ENCODE measurements around the gene CRYL1.

The CRYL1 gene, protein sequence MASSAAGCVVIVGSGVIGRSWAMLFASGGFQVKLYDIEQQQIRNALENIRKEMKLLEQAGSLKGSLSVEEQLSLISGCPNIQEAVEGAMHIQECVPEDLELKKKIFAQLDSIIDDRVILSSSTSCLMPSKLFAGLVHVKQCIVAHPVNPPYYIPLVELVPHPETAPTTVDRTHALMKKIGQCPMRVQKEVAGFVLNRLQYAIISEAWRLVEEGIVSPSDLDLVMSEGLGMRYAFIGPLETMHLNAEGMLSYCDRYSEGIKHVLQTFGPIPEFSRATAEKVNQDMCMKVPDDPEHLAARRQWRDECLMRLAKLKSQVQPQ

DNA sequence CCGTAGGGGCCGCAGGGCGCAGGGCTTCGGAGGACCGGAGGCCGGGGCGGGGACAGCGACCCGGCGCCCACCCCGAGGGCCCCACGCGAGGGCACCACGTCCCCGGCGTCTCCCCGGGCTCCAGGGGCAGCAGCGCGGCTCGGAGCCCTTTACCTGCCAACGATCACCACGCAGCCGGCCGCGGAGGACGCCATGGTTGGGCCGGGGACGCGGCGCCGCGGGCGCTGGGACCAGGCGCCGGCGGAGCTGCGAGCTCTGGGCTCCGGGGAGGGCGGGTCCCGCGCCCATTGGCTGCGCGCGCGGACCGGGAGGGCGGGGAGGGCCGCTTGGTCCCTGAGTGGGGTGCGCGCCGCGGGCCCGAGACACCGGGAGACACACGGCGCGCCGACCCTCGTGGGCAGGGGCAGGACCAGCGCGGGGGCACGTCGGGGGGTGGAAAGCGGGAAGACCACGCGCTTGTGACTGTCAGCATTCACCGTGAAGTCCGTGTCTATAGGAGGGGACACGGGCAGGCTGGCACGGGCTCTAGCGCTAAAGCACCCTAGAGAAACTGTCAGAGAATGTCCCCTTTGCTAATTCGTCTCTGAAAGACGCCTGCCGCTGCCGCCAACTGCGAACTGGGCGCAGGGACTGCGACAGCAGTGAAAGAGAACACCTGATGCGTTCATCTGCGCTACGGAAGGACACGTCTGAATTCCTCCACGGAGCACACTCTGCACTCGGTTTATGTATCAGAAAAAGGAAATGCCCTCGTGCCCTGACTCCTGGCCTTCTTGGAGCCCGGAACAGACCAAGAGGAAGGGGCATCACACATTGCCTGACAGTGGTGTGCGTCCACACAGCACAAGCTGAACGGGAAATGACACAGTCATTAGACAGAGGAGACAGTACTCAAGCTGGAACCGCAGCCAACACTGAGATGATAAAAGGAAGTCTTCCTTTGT, at the start of gene CRYL1:
CRYL1 (minus strand) TSS at position 257 of the 944 bp plus-strand sequence; CDS start at position 194, 63 bp downstream.
- no peak for DNase-seq (ENCODE audit: low read depth)

DNA sequence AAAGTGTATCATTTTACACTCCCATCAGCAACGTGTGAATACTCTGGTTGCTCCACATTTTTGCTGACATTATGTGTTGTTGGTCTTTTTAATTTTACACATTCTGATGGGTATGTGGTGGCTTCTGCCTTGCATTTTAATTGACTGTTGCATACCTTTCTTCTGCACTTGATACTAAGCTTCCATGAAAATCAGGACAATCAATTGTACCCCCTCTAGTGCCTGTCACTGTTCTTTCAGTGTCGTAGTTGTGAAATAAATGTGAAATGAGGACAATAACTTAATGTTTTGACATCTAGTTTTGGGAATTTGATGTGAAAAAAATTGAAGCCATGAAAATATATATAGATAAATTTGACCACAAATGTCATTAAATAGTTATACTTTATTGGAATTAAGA, 48.0 kb upstream of the CRYL1 start:
- DNase-seq (ENCODE audit: low read depth) = no peak

DNA sequence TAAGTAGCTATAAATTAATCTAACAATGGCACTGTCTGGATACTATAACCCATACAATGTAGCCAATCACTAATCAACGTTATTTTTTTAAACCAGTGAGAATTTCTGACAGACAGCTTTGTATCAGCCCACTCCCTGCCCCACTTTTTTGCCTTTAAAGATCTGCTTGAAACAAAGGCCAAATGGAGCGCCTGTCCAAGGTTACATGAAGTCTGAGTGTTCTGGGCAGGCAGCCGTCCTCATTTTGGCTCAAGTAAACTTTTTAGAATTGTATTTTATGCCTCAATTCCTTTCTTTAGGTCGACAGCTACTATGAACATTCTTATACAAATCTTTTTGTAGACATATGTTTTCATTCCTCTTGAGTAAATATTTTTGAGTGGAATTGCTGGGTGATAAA, 47.5 kb upstream of the CRYL1 start:
- DNase-seq (ENCODE audit: low read depth) = no peak

DNA sequence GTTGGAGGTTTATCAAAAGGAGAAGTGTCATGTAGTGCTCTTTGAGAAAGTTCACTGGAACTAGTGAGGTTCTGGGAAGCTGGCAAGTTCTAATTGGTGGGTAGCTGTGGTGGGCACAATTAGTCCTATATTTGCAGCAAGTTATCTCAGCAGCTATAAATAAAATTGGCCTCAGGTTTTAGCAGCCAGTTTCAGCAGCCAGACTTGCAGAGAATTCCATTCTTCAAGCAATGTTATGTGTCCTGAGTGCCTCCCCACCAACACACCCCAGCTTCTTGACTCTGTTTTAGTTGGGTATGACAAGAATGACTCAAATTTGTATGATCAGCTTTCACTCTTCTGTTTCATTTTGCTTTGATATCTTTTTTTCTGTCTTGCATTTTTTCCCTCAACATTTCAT, 46.0 kb upstream of the CRYL1 start:
- DNase-seq (ENCODE audit: low read depth) = no peak

DNA sequence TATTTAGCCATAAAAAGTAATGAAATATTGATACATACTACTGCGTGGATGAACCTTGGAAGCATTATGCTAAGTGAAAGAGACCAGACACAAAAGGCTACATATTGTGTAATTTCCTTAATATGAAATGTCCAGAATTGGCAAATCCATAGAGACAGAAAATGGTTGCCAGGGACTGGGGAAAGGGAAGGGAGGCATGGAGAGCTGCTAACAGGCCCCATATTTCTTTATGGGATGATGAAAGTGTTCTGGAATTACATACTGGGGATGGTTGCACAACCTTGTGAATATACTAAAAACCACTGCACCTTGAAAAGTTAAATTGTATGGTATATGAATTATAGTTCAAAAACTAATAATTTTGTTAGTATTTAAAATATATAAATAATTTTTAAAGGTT, 44.9 kb upstream of the CRYL1 start:
- peak; percentile 11 for DNase-seq (ENCODE audit: low read depth)

DNA sequence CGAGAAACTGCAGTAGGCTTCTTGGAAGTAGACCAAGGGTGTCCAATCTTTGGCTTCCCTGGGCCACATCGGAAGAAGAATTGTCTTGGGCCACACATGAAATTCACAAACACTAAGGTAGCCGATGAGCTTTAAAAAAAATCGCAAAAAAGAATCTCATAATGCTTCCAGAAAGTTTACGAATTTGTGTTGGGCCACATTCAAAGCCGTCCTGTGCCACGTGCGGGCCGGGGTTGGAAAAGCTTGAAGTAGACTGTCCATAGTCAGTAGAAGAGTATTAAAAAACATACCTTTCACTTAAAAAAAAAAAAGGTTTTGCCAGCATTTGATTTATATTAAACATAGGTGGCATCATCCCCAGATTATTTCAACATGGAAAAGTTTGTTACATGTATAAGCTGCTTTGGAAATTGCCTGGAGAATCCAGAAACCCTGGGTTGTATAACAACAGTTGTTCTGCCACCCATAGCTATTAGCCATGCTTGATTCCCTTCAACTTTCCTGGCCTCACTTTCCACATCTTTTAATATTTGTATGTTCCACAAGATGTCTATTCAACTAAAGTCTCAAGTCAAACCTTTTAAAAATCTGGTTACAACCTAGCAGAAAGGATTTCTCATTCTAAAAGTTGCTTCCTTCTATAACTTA, 42.3 kb upstream of the CRYL1 start:
- no peak for DNase-seq (ENCODE audit: low read depth)

DNA sequence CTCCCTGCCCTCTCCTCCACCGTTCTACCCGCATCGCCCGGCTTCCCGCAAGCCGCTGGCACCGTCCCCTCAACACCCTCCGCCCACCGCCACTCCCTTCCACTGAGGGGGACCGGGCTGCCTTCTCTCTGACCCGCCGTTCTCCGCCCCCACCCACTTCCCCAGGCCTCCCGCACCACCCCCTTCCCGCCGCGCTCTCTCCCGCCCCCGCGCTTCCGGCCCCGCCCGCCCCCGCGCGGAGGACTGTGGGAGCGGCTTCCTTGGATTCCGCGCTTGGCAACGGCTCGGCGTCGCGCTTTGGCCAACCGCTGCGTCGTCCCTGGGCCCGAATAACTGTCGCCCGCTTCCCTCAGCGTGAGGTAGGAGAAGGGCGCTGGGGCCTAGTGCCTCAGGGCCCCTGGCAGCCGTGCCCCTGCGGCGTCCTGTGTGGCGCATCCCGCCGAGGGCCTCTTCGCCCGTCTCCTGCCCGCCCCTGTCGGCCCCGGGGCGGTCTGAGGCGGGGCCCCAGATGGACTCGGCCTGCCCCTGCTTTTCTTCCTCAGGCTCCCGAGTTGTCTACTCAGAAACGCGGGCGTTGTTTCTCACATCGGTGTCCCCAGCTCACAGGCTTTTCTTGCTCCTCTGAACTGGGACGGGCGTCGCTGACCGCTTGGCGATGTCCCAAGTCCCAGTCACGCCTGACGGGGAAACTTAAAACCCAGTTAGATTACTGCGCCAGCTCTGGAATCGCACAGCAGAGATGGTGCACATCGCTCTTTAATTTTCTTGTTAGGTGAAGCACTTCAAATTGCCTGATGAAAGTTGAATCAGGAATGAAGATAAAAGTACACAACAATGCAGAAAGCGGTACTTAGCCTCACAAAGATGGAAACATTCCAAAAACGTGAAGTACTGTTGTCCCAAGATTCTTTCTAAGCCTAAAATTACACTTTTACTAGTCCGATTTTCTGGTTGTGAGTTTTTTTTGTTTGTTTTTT, 41.5 kb upstream of the CRYL1 start, which contains the start of gene IFT88:
IFT88 (plus strand) TSS at position 260 of the 977 bp plus-strand sequence. CDS start 7,229 bp downstream, outside the sequence.
- DNase-seq (ENCODE audit: low read depth) = peak; percentile 51

DNA sequence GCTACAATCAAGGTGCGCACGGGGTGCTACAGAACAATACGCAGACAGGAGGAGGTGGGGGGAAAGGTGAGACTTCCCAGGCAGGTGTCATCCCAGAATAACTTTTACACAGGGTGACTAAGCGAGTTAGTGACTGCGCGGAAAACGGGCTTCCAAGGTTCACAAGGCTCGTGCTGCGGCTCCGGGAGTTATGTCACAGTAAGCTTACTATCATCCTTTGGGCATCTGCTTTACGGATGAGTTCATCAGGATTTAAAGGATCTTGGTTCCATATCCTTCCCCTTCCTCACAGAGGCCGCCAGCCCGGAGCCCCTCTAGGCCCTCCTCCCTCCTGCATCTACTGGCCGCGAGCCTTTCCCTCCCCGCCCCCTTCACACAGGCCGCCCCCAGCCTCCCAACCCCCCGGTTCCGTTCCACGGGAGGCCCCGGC, 40.8 kb upstream of the CRYL1 start:
- DNase-seq (ENCODE audit: low read depth) = peak; percentile 31

DNA sequence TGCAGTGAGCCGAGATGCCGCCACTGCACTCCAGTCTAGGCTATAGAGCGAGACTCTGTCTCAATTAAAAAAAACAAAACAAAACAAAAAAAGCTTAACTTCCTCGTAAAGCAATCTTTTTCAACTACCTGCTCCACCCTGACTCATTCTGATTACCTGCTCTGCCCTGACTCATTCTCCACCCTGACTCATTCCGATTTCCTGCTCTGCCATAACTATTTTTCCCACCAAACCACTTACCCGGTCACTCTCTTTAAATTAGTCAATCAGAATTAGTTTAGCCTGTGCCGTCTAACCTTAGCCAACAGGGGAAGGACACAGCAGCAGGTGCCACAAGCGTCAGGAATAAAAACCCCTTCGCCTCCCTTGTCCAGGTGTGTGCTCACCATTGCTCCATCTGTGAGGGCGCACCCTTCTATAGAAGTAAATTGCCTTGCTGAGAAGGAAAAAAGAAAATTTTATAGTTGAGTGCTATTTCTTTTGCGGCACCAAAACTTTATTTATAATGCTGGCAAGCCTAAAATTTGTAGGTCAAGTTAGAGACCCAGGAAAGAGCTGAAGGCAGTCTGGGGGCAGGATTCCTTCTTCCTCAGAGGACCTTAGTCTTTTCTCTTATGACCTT, 39.6 kb upstream of the CRYL1 start:
- no peak for DNase-seq (ENCODE audit: low read depth)

DNA sequence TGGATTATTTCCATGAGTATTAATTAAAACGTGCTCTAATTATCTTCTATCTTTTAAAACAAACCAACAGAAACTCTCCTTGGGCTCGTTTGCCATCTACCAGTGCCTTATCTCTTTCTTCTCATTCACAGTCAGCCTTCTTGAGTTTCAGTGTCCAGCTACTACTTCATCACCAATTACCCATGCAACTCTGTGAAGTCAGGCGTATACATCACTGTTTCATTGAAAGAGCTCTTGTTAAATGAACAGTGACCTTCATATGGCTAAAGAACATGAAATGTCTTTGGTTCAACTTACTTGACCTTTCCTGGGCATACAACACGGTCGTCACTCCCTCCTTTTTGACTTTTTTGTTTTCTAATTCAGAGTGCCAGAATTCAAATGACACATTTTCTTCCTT, 36.1 kb upstream of the CRYL1 start:
- no peak for DNase-seq (ENCODE audit: low read depth)

DNA sequence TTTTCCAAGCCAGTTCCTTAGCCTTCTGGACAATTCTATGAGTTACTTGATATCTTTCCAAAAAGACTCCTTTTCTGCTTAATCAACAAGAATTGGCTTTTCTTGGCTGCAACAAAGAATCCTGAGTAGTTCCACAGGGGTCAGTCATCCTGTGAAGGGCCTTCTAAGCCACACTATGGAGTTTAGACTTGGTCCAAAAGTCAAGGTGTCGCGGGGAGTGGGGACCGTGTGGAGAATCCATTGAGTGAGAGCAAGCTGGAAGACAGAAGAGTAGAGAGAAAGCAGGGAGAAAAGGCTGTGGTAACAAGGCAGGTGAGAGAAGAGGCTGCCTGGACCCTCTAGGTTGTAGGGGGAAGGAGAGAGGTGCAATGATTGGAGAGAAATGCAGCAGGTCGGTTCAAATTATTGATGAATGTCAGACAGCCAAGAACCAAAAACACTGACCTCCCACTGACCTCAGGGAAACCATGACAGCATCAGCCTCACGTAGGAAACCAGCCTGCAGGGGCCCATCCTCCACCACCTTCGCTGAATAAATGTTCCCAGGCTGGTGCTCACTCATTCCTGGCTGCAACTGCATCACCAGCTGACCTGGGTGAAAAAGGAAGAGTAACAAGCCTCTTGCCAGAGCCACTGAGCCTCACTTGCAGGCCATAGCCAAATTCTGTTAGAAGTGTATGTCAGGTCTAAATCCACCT, 34.2 kb upstream of the CRYL1 start:
- no peak for DNase-seq (ENCODE audit: low read depth)

DNA sequence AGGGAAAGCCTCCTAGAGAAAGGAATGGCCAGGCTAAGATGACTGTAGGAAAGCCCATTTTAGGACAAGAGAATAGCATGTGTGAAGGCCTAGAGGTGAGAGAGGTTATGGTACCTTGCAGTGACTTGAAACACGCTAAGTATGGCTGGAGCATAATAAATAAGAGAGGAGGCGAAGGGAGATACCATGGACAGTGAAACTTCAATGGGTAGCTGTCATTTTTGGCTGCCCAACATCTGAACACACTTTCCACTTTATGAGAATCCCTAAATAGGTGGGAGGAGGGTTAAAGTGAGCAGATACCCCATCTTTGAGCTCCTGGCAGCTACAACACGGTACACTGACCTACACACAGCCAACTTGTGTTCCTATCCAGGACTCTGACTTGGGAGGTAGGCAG, 33.3 kb upstream of the CRYL1 start:
- DNase-seq (ENCODE audit: low read depth) = no peak

DNA sequence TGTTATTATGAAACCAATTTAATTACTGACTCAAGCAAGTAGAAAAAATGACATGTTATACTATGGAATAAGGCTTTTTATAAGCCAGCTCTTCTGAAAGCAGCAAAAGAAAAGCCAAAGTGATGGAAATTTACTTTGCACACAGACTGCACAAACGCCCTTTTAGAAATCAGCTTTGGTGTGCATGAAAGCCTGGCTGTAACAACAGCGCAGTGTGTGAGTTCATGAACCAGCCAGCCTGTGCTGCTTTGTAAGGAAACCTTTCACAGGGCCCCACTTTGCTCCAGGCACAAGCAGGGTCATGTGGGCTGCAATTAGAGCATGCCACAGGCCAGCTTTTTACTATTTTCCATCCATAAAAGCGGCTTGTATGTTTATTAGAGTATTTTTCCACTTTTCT, 27.7 kb upstream of the CRYL1 start:
- no peak for DNase-seq (ENCODE audit: low read depth)

DNA sequence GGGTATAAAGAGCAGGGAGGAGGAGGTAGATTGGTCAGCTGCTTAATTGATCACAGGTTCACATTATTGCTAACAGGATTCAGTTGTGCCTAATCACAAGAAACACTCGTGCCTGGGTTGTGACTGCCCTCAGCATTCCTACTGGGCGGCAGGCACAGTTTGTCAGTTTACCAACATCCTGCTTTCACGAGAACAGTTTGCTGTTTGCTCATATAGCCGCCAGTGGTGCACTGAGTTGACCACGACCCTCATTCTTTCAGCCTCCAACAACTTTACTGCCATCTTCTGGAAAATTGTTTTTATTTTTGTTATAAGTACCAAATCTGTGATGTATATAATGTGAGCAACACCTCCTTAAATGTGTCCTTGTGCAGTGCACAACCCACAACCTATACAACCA, 25.1 kb upstream of the CRYL1 start:
- no peak for DNase-seq (ENCODE audit: low read depth)

DNA sequence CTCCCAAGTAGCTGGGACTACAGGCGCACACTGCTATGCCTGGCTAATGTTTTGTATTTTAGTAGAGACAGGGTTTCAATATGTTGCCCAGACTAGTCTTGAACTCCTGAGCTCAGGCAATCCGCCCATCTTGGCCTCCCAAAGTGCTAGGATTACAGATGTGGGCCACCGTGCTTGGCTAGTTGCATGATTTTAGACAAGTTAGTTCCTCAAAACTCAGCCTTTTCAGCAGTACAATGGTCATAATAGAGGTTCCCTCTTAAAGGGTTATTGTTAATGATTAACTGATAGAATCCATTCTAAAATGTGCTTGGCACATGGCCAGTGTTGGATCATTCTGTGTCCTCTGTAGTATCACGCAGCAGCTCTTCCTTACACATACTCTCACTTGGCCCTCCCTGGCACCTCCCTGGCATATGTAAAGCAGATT, 21.8 kb upstream of the CRYL1 start:
- no peak for DNase-seq (ENCODE audit: low read depth)

DNA sequence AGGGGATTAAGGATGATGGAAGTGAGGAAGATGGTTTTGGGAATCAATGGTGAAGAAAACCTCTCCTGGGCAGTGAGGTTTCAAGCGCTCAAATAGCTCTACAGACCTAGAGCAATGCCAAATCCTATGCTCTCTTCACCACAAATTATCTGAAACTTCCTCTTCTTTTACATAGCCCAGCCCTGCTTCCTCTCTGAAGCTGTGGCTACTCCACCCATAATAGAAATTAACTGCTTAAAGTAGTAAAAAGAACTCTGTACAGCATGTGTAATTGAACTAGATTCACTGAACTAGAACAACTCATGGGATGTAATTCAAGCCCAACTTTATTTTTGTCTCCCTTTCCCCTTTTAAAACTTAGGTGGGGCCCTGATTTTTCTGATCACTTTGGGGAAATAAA, 20.9 kb upstream of the CRYL1 start:
- no peak for DNase-seq (ENCODE audit: low read depth)

DNA sequence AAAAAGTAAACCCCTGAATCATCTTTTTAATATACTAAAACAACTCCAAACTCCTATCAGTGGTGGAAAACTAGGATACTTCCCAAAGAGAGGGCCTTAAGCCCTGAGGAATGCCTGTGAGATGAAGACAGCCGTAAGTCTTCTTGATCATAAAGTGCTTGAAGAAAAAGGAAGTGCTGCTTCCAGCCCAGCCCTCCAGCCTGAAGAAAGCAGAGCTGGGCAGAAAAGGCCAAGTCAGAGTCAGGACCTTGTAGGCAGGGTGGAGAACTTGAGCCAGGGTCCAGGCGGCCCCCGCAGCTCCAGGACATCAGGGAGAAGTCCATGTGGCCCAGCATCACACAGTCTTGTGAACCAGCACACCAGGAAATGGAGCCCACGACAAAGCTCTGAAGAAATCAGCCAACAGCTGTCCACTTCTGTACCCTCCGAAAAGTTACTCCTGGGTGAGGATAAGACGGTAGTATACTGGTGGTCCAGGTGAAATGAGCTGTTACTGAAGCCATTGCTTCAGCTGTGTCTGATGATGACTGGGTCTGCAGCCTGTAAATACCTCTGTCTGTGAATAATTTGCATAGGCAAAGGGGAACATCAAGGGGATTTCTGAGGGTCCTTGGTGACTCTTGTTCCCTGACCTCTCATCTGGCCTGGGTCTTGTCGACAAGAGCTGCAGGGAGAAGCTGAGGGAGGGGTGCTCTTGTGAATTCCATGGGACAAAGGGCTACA, 18.7 kb upstream of the CRYL1 start:
- no peak for DNase-seq (ENCODE audit: low read depth)

DNA sequence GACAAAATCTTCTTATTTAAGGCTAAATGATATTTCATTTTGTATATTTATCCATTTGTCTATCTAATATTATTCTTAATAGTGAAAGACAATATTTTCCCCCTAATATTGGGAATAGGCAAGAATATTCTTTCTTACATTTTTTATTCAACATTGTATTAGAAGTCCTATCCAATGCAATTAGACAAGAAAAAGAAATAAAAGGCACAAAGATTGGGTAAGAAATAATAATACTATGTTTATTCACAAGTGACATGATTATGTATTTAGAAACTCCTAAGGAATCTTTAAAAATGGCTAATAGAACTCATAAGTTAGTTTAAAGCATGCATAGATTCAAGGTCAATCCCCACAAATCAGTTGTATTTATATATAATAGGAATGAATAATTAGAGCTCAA, 11.3 kb upstream of the CRYL1 start:
- DNase-seq (ENCODE audit: low read depth) = no peak

DNA sequence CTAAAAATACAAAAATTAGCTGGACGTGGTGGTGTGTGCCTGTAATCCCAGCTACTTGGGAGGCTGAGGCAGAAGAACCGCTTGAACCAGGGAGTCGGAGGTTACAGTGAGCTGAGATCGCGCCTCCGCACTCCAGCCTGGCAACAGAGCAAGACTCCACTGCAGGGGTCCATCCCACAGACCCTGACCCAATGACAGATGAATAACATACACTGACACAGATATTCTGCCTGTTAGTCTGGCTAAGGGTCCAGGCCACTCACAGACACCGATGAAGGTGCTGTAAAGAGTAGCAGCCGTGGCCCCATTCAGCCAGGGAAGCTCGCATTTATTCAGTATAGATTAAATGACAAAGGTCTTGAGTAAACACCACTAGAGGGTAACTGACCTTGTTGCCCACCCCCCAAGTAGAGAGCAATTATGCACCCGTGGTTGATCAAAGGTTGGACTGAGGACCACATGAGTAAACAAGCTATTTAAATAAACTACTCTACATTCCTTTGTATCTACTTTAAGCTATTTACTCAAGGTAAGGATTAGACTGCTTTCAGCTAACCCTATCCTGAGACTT, 8.5 kb upstream of the CRYL1 start:
- no peak for DNase-seq (ENCODE audit: low read depth)
